ENCODE measurements around the gene PTPN3.

PTPN3 gene

GRCh38 chr9:109475526-109475925, 22.6 kb downstream of the PTPN3 start:
- no peak for TF ChIP-seq ZNF274 (IDR thresholded peaks at IDR 0.05; ENCODE audit: low read depth, low read length)
- H3K4me3 ChIP-seq (ENCODE audit: low read length) = no peak overlapping the region

- H3K4me3 ChIP-seq (ENCODE audit: low read length) = no peak overlapping the region
- TF ChIP-seq ZNF274 (IDR thresholded peaks at IDR 0.05; ENCODE audit: low read depth, low read length) = no peak
These were observed 23.2 kb downstream of the PTPN3 start for GRCh38 chr9:109474944-109475343.

DNA sequence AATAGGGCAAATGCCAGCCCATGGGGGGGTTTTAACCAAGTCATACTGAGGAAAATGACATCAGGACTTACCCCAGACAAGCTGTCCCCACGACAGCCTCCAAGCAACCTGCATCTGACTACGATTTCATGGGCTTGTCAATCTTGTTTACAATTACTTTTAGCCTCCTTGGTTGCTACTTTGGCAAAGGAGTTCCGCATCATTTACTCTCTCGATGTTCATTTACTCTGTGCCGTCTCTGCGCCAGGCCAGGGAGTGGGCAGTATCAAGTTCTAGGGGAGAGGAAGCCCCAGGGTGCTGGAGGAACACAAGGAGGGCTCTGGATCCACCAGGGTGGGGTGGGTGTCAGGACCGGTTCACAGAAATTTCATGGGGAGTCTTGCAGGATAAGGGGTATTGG, 23.9 kb downstream of the PTPN3 start:
- no peak for TF ChIP-seq ZNF274 (IDR thresholded peaks at IDR 0.05; ENCODE audit: low read depth, low read length)
- no peak overlapping the region for H3K4me3 ChIP-seq (ENCODE audit: low read length)

DNA sequence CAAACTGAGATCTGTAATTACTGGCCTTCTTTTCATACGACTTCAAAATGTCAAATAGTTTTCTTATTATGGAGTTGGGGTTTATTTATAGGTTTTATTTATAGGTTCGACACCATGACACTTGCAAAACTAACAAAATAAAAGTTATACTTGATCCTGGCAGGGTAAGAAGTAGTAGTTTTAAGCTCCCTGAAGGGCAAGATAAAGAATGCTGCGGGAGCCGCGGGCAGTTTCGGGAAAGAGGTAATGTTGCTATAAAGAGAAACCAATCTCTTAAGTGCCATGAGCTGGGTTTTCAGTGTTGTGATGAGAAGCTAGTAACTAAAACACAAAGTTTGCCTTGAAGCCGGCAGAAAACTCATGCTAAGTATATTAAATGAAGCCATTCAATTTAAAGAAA, 24.8 kb downstream of the PTPN3 start:
- TF ChIP-seq ZNF274 (IDR thresholded peaks at IDR 0.05; ENCODE audit: low read depth, low read length) = no peak
- no peak overlapping the region for H3K4me3 ChIP-seq (ENCODE audit: low read length)

GRCh38 chr9:109471475-109472393, 26.4 kb downstream of the PTPN3 start:
- H3K4me3 ChIP-seq (ENCODE audit: low read length) = no peak overlapping the region
- no peak for TF ChIP-seq ZNF274 (IDR thresholded peaks at IDR 0.05; ENCODE audit: low read depth, low read length)

GRCh38 chr9:109469646-109470358, 28.3 kb downstream of the PTPN3 start:
- no peak overlapping the region for H3K4me3 ChIP-seq (ENCODE audit: low read length)
- no peak for TF ChIP-seq ZNF274 (IDR thresholded peaks at IDR 0.05; ENCODE audit: low read depth, low read length)

DNA sequence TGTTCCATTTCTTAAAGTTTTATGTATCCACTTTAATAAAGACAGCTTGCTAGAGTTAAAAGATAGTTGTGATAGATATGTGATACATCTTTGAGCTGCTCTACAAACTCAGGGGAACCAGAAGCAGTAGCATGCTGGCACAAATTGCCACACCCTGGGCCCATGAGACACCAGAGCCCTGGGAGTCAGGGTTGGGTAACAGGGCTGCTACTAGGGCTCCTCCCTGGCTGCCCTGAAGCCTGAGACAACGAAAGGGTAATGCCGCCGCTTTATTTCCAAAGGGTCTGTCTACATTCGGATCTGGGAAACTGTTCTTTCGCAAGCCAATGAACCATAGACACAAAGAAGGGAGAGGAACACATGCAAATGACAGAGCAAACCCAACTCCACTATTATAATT, 29.2 kb downstream of the PTPN3 start:
- no peak overlapping the region for H3K4me3 ChIP-seq (ENCODE audit: low read length)
- no peak for TF ChIP-seq ZNF274 (IDR thresholded peaks at IDR 0.05; ENCODE audit: low read depth, low read length)

DNA sequence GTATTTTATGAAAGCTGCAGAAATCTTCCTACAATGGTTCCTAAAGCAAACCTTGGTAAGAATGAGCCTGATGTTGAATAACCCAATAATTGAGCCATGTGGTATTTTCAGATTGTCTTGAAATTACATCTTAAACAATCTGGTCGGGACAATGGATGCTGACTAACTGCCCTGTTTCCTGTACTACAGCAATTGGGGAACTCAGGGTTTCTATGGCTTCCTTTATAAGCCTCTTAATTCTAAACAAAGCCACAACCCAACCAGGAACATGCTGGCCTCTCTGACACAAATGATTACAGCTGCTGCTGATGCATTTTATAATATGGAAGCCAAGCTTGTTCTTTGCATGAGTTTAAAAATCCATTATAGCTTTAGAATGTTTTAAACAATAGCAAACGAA, 30.2 kb downstream of the PTPN3 start:
- no peak overlapping the region for H3K4me3 ChIP-seq (ENCODE audit: low read length)
- TF ChIP-seq ZNF274 (IDR thresholded peaks at IDR 0.05; ENCODE audit: low read depth, low read length) = no peak

DNA sequence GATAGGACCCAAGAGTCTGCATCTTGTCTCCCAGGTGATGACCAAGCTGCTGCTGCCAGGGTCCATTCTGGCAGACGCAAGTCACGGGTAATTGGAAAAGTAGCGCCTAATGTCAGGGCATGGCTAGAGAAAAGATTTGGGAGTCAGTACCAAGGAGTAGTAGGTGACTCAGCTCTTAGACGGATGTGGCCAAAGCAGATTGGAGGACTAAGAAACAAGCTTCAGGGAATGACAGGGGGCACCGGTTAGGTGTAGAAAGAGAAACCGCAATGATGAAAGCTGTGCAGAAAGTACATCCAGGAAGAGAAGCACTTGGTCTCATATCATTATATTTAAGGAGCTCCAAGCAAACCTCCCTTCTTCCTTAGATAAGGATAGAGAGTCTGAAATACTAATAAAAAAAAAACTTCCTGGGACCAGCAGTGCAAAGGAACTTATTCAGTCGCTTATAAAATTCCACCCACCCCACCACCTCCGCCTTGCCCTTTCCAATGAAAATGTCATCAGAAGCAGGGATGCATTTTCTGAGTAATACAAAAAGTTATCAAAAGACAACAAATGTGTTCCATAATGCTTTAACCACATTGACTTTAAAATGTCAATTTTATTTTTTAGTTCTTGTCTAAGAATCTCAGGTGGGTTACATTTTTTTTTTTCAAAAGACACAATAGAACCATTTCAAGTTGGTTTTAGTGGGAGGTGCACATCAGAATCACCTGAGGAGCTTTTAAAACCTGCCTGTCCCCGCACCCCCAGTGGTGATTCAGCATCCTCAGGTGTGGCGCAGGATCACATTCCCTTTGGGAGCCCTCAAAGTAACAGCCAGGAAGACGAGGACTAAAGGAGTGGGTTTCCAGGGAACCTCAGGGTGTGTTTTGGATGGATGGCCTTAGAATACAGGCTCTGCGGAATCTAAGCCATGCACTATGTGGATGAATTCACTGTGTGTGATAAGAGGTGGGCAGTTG, 31.2 kb downstream of the PTPN3 start:
- TF ChIP-seq ZNF274 (IDR thresholded peaks at IDR 0.05; ENCODE audit: low read depth, low read length) = no peak
- H3K4me3 ChIP-seq (ENCODE audit: low read length) = no peak overlapping the region

DNA sequence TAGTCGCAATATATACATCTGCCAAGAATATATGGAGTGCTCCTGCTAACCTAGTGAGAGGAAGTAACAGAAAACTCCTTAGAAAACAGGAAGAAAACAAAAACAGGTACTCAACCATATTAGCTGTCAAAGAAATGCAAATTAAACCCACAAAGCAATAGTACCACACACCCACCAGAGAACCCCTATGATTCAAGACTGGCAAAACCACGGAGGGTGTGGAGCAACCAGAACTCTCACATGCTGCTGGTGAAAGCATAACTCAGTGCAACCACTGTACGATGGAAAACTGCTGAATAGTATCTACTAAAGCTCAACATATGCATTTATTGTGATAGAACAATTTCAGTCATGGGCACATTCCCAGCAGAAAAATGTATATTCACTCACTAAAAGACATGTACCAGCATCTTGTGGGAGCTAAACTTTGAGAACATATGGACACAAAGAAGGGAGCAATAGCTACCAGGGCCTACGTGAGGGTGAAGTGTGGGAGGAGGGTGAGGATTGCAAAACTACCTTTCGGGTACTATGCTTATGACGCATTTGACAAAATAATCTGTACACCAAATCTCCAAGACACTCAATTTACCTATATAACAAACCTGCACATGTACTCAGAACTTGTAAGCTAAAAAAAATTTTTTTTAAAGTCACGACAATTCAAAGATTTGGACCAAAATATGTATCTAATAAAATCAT, 34.0 kb downstream of the PTPN3 start:
- no peak for TF ChIP-seq ZNF274 (IDR thresholded peaks at IDR 0.05; ENCODE audit: low read depth, low read length)
- no peak overlapping the region for H3K4me3 ChIP-seq (ENCODE audit: low read length)

DNA sequence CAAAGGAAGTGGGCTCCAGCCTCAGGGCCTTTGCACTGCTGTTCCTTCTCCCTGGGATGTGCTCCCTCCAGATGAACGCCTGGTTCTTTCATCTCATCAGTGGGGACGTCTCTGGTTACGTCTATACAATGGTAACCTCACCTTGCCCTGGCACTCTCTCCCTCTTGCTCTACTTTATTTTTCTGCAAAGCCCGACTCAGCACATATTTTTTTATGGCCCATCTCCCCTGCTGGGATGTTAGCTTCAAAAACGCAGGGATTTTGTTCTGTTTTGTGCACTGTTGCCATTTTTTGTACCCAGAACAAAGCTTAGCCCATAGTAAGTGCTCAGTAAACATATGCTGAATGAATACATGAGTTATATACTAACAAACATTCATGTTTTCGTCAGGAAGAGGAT, 37.5 kb downstream of the PTPN3 start:
- no peak for TF ChIP-seq ZNF274 (IDR thresholded peaks at IDR 0.05; ENCODE audit: low read depth, low read length)
- no peak overlapping the region for H3K4me3 ChIP-seq (ENCODE audit: low read length)

- TF ChIP-seq ZNF274 (IDR thresholded peaks at IDR 0.05; ENCODE audit: low read depth, low read length) = no peak
- H3K4me3 ChIP-seq (ENCODE audit: low read length) = no peak overlapping the region
These were observed 38.7 kb downstream of the PTPN3 start for GRCh38 chr9:109459423-109459822.

DNA sequence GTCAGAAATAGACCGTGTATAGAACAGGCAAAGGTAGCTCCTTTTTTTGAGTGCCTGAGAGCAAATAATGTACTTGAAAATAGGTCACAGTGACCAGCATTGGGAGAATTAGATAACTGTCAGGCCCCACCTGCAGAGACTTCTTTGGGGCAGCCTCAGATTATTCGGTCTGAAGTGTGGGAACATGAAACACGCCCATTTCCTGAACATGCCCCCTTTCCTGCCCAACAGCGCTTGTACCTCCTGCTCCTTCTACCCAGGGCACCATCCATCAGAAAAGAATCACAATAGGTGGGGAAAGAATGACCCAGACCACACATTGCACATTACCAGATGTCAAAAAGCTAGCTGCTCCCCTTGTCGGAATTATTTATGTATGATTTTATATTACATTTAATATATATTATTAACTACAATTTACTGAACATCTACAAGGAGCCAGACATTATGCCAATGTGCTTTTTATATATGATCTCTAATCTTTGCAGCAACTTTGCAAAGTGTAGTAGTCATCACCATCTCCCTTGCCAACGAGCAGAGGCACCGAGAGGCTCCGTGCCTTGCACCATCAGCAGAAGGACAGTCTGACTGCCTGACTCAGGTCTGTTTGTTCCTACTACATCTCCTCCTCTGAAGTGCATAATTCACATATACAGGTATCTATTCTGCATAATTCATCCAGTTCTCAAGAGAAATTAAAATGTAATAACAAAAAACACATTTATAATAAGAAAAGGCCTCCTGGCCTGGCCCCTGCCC, 39.5 kb downstream of the PTPN3 start:
- TF ChIP-seq ZNF274 (IDR thresholded peaks at IDR 0.05; ENCODE audit: low read depth, low read length) = no peak
- H3K4me3 ChIP-seq (ENCODE audit: low read length) = no peak overlapping the region
